Stimulated activated CD8-positive, alpha-beta memory T cell treated with anti-CD3 and anti-CD28 coated beads, Interleukin-15, amount 100 ng/mL, for 1 hour (primary cell): ENCODE data around the gene SCUBE2.
"Not testable (repeated sequence)": the region's sequence is repeated elsewhere in the genome, so short reads cannot be mapped to it uniquely, and the experiment has no call there.

Experiments used
- DNase-seq: peaks from one replicate; pipeline ENCODE4 v3.0.0-alpha.2; 2020; ENCODE audit warnings: low read depth

Gene SCUBE2

GRCh38 chr11:9008011-9008550 is 83.3 kb downstream of the SCUBE2 start:
- DNase-seq, result no peak

- DNase-seq, result no peak
Measured at GRCh38 chr11:9005087-9005486, 86.3 kb downstream of the SCUBE2 start.

GRCh38 chr11:9004183-9004926 is 87.0 kb downstream of the SCUBE2 start:
- DNase-seq, result no peak

- peak; percentile 50 for DNase-seq
Measured at GRCh38 chr11:9003573-9004182, 87.7 kb downstream of the SCUBE2 start, which contains the start of gene NRIP3. Gene NRIP3 (minus strand): TSS chr11:9004001. CDS start chr11:9003935, 66 bp downstream.

- no peak for DNase-seq
Measured at GRCh38 chr11:9002920-9003572, 88.4 kb downstream of the SCUBE2 start.

GRCh38 chr11:9001736-9002135 is 89.7 kb downstream of the SCUBE2 start:
- DNase-seq, result no peak

GRCh38 chr11:8998017-8998416 is 93.4 kb downstream of the SCUBE2 start:
- no peak for DNase-seq

GRCh38 chr11:8997451-8997850 is 93.9 kb downstream of the SCUBE2 start:
- DNase-seq, result no peak

- DNase-seq, result no peak
Measured at GRCh38 chr11:8989453-8989852, 101.9 kb downstream of the SCUBE2 start.

- no peak for DNase-seq
Measured at GRCh38 chr11:8988329-8989234, 102.8 kb downstream of the SCUBE2 start.

- no peak for DNase-seq
Measured at GRCh38 chr11:8987446-8987845, 104.0 kb downstream of the SCUBE2 start.

GRCh38 chr11:8986772-8987171 is 104.6 kb downstream of the SCUBE2 start:
- DNase-seq, result not testable (repeated sequence)

GRCh38 chr11:8985462-8985861 is 105.9 kb downstream of the SCUBE2 start:
- DNase-seq, result no peak

- no peak for DNase-seq
Measured at GRCh38 chr11:8983552-8983951, 107.8 kb downstream of the SCUBE2 start.

GRCh38 chr11:8980485-8980884 is 110.9 kb downstream of the SCUBE2 start:
- no peak for DNase-seq

- not testable (repeated sequence) for DNase-seq
Measured at GRCh38 chr11:8979365-8979764, 112.0 kb downstream of the SCUBE2 start.

GRCh38 chr11:8973121-8973520 is 118.3 kb downstream of the SCUBE2 start:
- DNase-seq, result no peak

GRCh38 chr11:8971924-8972316 is 119.5 kb downstream of the SCUBE2 start:
- DNase-seq, result no peak

- DNase-seq, result no peak
Measured at GRCh38 chr11:8971196-8971923, 120.0 kb downstream of the SCUBE2 start.
